GM23248 (cell line): ENCODE results near the gene ALDH8A1. TPM values are rescaled to one million over a fixed set of nuclear protein-coding genes. Genes with fewer than 3 reads are reported as not detected.

ENCODE experiments used
- DNase-seq: peaks from one replicate; pipeline ENCODE4 v3.0.0-alpha.2; 2015
- H2AFZ ChIP-seq: fragments of 200-600 bp; sonication (generic); 2 replicates; pipeline ENCODE4 v1.6.1; 2016; ENCODE audit warnings: antibody characterized with exemption
- H3F3A ChIP-seq: fragments of 200-600 bp; sonication (generic); 2 replicates; pipeline ENCODE4 v1.6.1; 2016; ENCODE audit warnings: mild to moderate bottlenecking, antibody characterized with exemption, mixed run types; ENCODE audit not compliant: insufficient read depth
- H3K27ac ChIP-seq: fragments of 200-600 bp; sonication (generic); 2 replicates; pipeline ENCODE4 v1.5.1; 2016; ENCODE audit warnings: mild to moderate bottlenecking
- H3K27me3 ChIP-seq: fragments of 200-600 bp; sonication (generic); replicated peaks from 2 replicates; pipeline ENCODE4 v1.6.1; 2016; ENCODE audit warnings: mild to moderate bottlenecking; ENCODE audit not compliant: insufficient read depth
- H3K36me3 ChIP-seq: fragments of 200-600 bp; sonication (generic); 2 replicates; pipeline ENCODE4 v1.6.1; 2016; ENCODE audit warnings: low read depth, mild to moderate bottlenecking
- H3K4me1 ChIP-seq: fragments of 200-600 bp; sonication (generic); 2 replicates; pipeline ENCODE4 v1.6.1; 2016; ENCODE audit warnings: mild to moderate bottlenecking; ENCODE audit not compliant: insufficient read depth
- H3K4me2 ChIP-seq: fragments of 200-600 bp; sonication (generic); one replicate; pipeline ENCODE4 v1.6.1; 2016; ENCODE audit warnings: mild to moderate bottlenecking; ENCODE audit not compliant: unreplicated experiment
- H3K4me3 ChIP-seq: fragments of 200-600 bp; sonication (generic); 2 replicates; pipeline ENCODE4 v1.5.1; 2016; ENCODE audit warnings: mild to moderate bottlenecking
- H3K79me2 ChIP-seq: fragments of 200-600 bp; sonication (generic); 2 replicates; pipeline ENCODE4 v1.6.1; 2016; ENCODE audit warnings: mild to moderate bottlenecking; ENCODE audit not compliant: insufficient read depth
- H3K9ac ChIP-seq: fragments of 200-600 bp; sonication (generic); 2 replicates; pipeline ENCODE4 v1.6.1; 2016; ENCODE audit warnings: mild to moderate bottlenecking
- H3K9me2 ChIP-seq: fragments of 200-600 bp; sonication (generic); 2 replicates; pipeline ENCODE4 v1.6.1; 2016; ENCODE audit warnings: mixed run types, mild to moderate bottlenecking, moderate library complexity; ENCODE audit not compliant: insufficient read depth
- H3K9me3 ChIP-seq: fragments of 200-600 bp; sonication (generic); one replicate; pipeline ENCODE4 v1.6.1; 2017; ENCODE audit warnings: low read depth
- H4K20me1 ChIP-seq: fragments of 200-600 bp; sonication (generic); 2 replicates; pipeline ENCODE4 v1.6.0; 2016; ENCODE audit not compliant: insufficient read depth
- EZH2 ChIP-seq: fragments of 200-600 bp; sonication (generic); IDR thresholded peaks from 2 replicates; pipeline ENCODE4 v1.6.1; 2018; ENCODE audit warnings: antibody characterized with exemption, mild to moderate bottlenecking; ENCODE audit not compliant: insufficient read depth, poor library complexity, severe bottlenecking
- EZH2phosphoT487 ChIP-seq: fragments of 200-600 bp; sonication (generic); IDR thresholded peaks from 2 replicates; pipeline ENCODE4 v1.6.1; 2018; ENCODE audit warnings: antibody characterized with exemption, moderate library complexity, mild to moderate bottlenecking, low read depth; ENCODE audit not compliant: insufficient read depth
- WGBS, 2 experiments: methylation state at CpG; one replicate each; pipeline ENCODE4 v1.1.6; 2015 to 2017; ENCODE audit warnings: low lambda C conversion rate in 2 of 2, low coverage in 1 of 2; ENCODE audit errors: missing lambda C conversion rate in 2 of 2; 5-methylcytosine and 5-hydroxymethylcytosine counted together
- in situ Hi-C: fragments of 300-500 bp; cut with MboI; formaldehyde crosslinking; loops from 2 replicates; pipeline ENCODE4 v1.15.0; 2020
- polyA plus RNA-seq: library from polyadenylated mRNA; unstranded; fragments of >200 nt; fragmentation: Nextera tagmentation; extraction: Ambion mirVana; gene quantifications from 2 replicates; pipeline ENCODE4 v1.2.1, GENCODE V29; 2016
- total RNA-seq: library from RNA; depleted of rRNA; stranded (reverse); fragments of >200 nt; shearing (Covaris generic); gene quantifications from 2 replicates; pipeline ENCODE4 v1.2.3, GENCODE V29; 2014

The ALDH8A1 gene
- total and polyA plus RNA-seq, 2 experiments from 2014 or later = not detected

- Histone ChIP-seq H3K27ac (no peak overlapping the region), H3K79me2 (no peaks in the 10 kb centered on the region), H2AFZ (no peak overlapping the region), H3K9ac (no peak overlapping the region), H3K4me1 (peaks cover 11% of the 10 kb centered on the region), H3K27me3 (no peaks in the 10 kb centered on the region), H3K9me3 (no peaks in the 10 kb centered on the region), H3F3A (0 out of 2 replicates have a peak, but pooled peaks cover 4% of the 10 kb centered on the region), H3K9me2 (no peaks in the 10 kb centered on the region), H3K4me2 (no peak overlapping the region), H3K4me3 (no peak overlapping the region), H4K20me1 (no peaks in the 10 kb centered on the region), H3K36me3 (no peaks in the 10 kb centered on the region)
- TF ChIP-seq EZH2 (no peak), EZH2phosphoT487 (no peak)
- no peak for DNase-seq
- WGBS, 2 experiments = 80 to 89% methylated on average over 3 of the region's 3 CpGs
- in situ Hi-C loops = no loop called here
These were observed 71.8 kb downstream of the ALDH8A1 start for GRCh38 chr6:134878136-134878535.

GRCh38 chr6:134875367-134875766, 74.5 kb downstream of the ALDH8A1 start:
- DNase-seq = no peak
- Histone ChIP-seq H3K27me3 (no peaks in the 10 kb centered on the region), H3K36me3 (no peaks in the 10 kb centered on the region), H4K20me1 (no peaks in the 10 kb centered on the region), H3K9me3 (no peaks in the 10 kb centered on the region), H2AFZ (no peak overlapping the region), H3K79me2 (no peaks in the 10 kb centered on the region), H3K27ac (no peak overlapping the region), H3K4me1 (peaks cover 3% of the 10 kb centered on the region; the same call in 1 of the 2 replicates), H3K9me2 (no peaks in the 10 kb centered on the region), H3K9ac (no peak overlapping the region), H3F3A (0 out of 2 replicates have a peak, but pooled peaks cover under 1% of the 10 kb centered on the region), H3K4me2 (no peak overlapping the region), H3K4me3 (no peak overlapping the region)
- WGBS, 2 experiments = 93 to 96% methylated on average over 4 of the region's 4 CpGs
- in situ Hi-C loops = no loop called here
- no peak for TF ChIP-seq EZH2phosphoT487
- no peak for TF ChIP-seq EZH2

- Histone ChIP-seq H3F3A (no peaks in the 10 kb centered on the region), H3K4me1 (no peaks in the 10 kb centered on the region), H3K27ac (no peak overlapping the region), H3K4me3 (no peak overlapping the region), H3K27me3 (no peaks in the 10 kb centered on the region), H3K79me2 (no peaks in the 10 kb centered on the region), H2AFZ (no peak overlapping the region), H3K4me2 (no peak overlapping the region), H3K36me3 (no peaks in the 10 kb centered on the region), H3K9me3 (no peaks in the 10 kb centered on the region), H3K9me2 (no peaks in the 10 kb centered on the region), H3K9ac (no peak overlapping the region), H4K20me1 (no peaks in the 10 kb centered on the region)
- in situ Hi-C loops = no loop called here
- no peak for DNase-seq
- TF ChIP-seq EZH2 (no peak), EZH2phosphoT487 (no peak)
- 88 to 93% methylated on average over 7 of the region's 7 CpGs for WGBS, 2 experiments
These were observed 76.2 kb downstream of the ALDH8A1 start for GRCh38 chr6:134873500-134874388.

GRCh38 chr6:134870677-134871498, 79.0 kb downstream of the ALDH8A1 start:
- no peak for DNase-seq
- Histone ChIP-seq H3K27ac (no peak overlapping the region), H2AFZ (no peak overlapping the region), H3K4me2 (no peak overlapping the region), H3K9ac (no peak overlapping the region), H3K79me2 (no peaks in the 10 kb centered on the region), H3K9me3 (no peaks in the 10 kb centered on the region), H3F3A (no peaks in the 10 kb centered on the region), H3K36me3 (no peaks in the 10 kb centered on the region), H3K4me3 (no peak overlapping the region), H3K27me3 (no peaks in the 10 kb centered on the region), H3K4me1 (no peaks in the 10 kb centered on the region), H4K20me1 (no peaks in the 10 kb centered on the region), H3K9me2 (no peaks in the 10 kb centered on the region)
- WGBS, 2 experiments = 33 to 40% methylated on average over 9 of the region's 9 CpGs
- no peak for TF ChIP-seq EZH2
- in situ Hi-C loops = no loop called here
